Ishikawa (cell line): Measurements from ENCODE around the gene FAM53B.

Source experiments
- CEBPB ChIP-seq: IDR thresholded peaks from 2 replicates; pipeline ENCODE4 v1.6.1; 2012
- CREB1 ChIP-seq: IDR thresholded peaks from 2 replicates; pipeline ENCODE4 v1.6.1; 2012; ENCODE audit warnings: low read depth
- EGR1 ChIP-seq: IDR thresholded peaks from 2 replicates; pipeline ENCODE4 v1.6.1; 2012
- EP300 ChIP-seq: IDR thresholded peaks from 2 replicates; pipeline ENCODE4 v1.6.1; 2012; ENCODE audit warnings: borderline replicate concordance
- FOXM1 ChIP-seq: IDR thresholded peaks from 2 replicates; pipeline ENCODE4 v1.6.1; 2012; ENCODE audit warnings: low read depth, borderline replicate concordance
- MAX ChIP-seq: IDR thresholded peaks from 2 replicates; pipeline ENCODE4 v1.6.1; 2012
- NFIC ChIP-seq: IDR thresholded peaks from 2 replicates; pipeline ENCODE4 v1.6.1; 2012
- RAD21 ChIP-seq: IDR thresholded peaks from 2 replicates; pipeline ENCODE4 v1.6.1; 2012; ENCODE audit warnings: low read depth
- REST ChIP-seq: IDR thresholded peaks from 2 replicates; pipeline ENCODE4 v1.6.1; 2012; ENCODE audit warnings: low read depth, mild to moderate bottlenecking
- TAF1 ChIP-seq: IDR thresholded peaks from 2 replicates; pipeline ENCODE4 v1.6.1; 2012; ENCODE audit warnings: low read depth, mild to moderate bottlenecking
- TCF12 ChIP-seq: IDR thresholded peaks from 2 replicates; pipeline ENCODE4 v1.6.1; 2012; ENCODE audit warnings: low read depth
- TEAD4 ChIP-seq: IDR thresholded peaks from 2 replicates; pipeline ENCODE4 v1.6.1; 2012
- USF1 ChIP-seq: IDR thresholded peaks from 2 replicates; pipeline ENCODE4 v1.6.1; 2012
- YY1 ChIP-seq: IDR thresholded peaks from 2 replicates; pipeline ENCODE4 v1.6.1; 2012; ENCODE audit warnings: low read depth
- ZBTB7A ChIP-seq: IDR thresholded peaks from 2 replicates; pipeline ENCODE4 v1.6.1; 2012; ENCODE audit warnings: low read depth

Gene FAM53B

GRCh38 chr10:124661660-124662180 lies 82.5 kb downstream of the FAM53B start:
- TF ChIP-seq REST (no peak), MAX (no peak), CREB1 (no peak), NFIC (no peak), EGR1 (no peak), TCF12 (no peak), RAD21 (no peak), CEBPB (no peak), YY1 (no peak)

- TF ChIP-seq RAD21 = no peak
- no peak for TF ChIP-seq TCF12
Measured at GRCh38 chr10:124660404-124661125, 83.6 kb downstream of the FAM53B start.

GRCh38 chr10:124659380-124659779 lies 84.8 kb downstream of the FAM53B start:
- TF ChIP-seq TAF1 = no peak
- no peak for TF ChIP-seq ZBTB7A
- TF ChIP-seq FOXM1 = no peak
- TF ChIP-seq NFIC = no peak
- no peak for TF ChIP-seq EP300
- no peak for TF ChIP-seq TEAD4
- no peak for TF ChIP-seq RAD21

- TF ChIP-seq NFIC (no peak), RAD21 (no peak), FOXM1 (no peak), TCF12 (no peak), YY1 (no peak), CEBPB (no peak), MAX (no peak), EP300 (no peak), EGR1 (no peak)
Measured at GRCh38 chr10:124658591-124659242, 85.5 kb downstream of the FAM53B start.

- TF ChIP-seq ZBTB7A = no peak
- TF ChIP-seq CREB1 = no peak
- TF ChIP-seq EGR1 = no peak
- TF ChIP-seq USF1 = no peak
- no peak for TF ChIP-seq TCF12
- TF ChIP-seq TAF1 = no peak
- TF ChIP-seq EP300 = no peak
- no peak for TF ChIP-seq CEBPB
- TF ChIP-seq RAD21 = no peak
- TF ChIP-seq FOXM1 = no peak
- no peak for TF ChIP-seq MAX
- no peak for TF ChIP-seq REST
- no peak for TF ChIP-seq NFIC
- TF ChIP-seq YY1 = no peak
- TF ChIP-seq TEAD4 = no peak
Measured at GRCh38 chr10:124657806-124658205, 86.4 kb downstream of the FAM53B start.

GRCh38 chr10:124656541-124656940 lies 87.6 kb downstream of the FAM53B start:
- TF ChIP-seq REST (no peak), EGR1 (no peak), MAX (no peak), TAF1 (no peak), CREB1 (no peak), EP300 (no peak), USF1 (no peak), RAD21 (no peak)
